NCI-H69 (cell line): Measurements from ENCODE around the gene NR2C2AP.
A peak's percentile ranks its signal among the peaks of the same experiment; 100 is the strongest.

Experiments used
- DNase-seq: peaks from one replicate; lab custom pipeline; 2025; lab: John Stamatoyannopoulos, UW

The NR2C2AP gene

GRCh38 chr19:19214892-19215291 lies 11.7 kb upstream of the NR2C2AP start:
- no peak for DNase-seq

GRCh38 chr19:19214159-19214490 lies 10.9 kb upstream of the NR2C2AP start:
- peak; percentile 79 for DNase-seq

GRCh38 chr19:19213426-19214158 lies 10.4 kb upstream of the NR2C2AP start:
- DNase-seq: no peak

- DNase-seq: no peak
These were observed 9.7 kb upstream of the NR2C2AP start for GRCh38 chr19:19212916-19213315.

GRCh38 chr19:19211499-19212420 lies 8.5 kb upstream of the NR2C2AP start, which contains the start of gene NCAN:
Gene NCAN (plus strand): TSS chr19:19211958. CDS start chr19:19216954, 4,996 bp downstream.
- peak; percentile 73 for DNase-seq

- peak; percentile 52 for DNase-seq
These were observed 6.2 kb upstream of the NR2C2AP start for GRCh38 chr19:19209372-19209771.

- DNase-seq: no peak
These were observed 4.7 kb upstream of the NR2C2AP start for GRCh38 chr19:19207637-19208572.

- DNase-seq: no peak
These were observed 3.7 kb upstream of the NR2C2AP start for GRCh38 chr19:19206938-19207337.

GRCh38 chr19:19205416-19206410 lies 2.5 kb upstream of the NR2C2AP start:
- peak; percentile 37 for DNase-seq

- DNase-seq: no peak
These were observed 967 bp upstream of the NR2C2AP start for GRCh38 chr19:19204181-19204580.

GRCh38 chr19:19202707-19203011 lies 555 bp downstream of the NR2C2AP start:
- DNase-seq: peak; percentile 54

- DNase-seq: no peak
These were observed 1.2 kb downstream of the NR2C2AP start for GRCh38 chr19:19201697-19202630.

GRCh38 chr19:19193926-19194325 lies 9.3 kb downstream of the NR2C2AP start:
- DNase-seq: no peak

- no peak for DNase-seq
These were observed 10.2 kb downstream of the NR2C2AP start for GRCh38 chr19:19192910-19193423.

GRCh38 chr19:19192078-19192882 lies 10.9 kb downstream of the NR2C2AP start, which contains the start of the genes BORCS8 and RFXANK:
Gene BORCS8 (minus strand): TSS chr19:19192152. CDS start chr19:19192117, 35 bp downstream.
Gene RFXANK (plus strand): TSS chr19:19192258. CDS start chr19:19193947, 1,689 bp downstream.
- peak; percentile 100 for DNase-seq

GRCh38 chr19:19191768-19192077 lies 11.5 kb downstream of the NR2C2AP start:
- DNase-seq: no peak

- DNase-seq: no peak
These were observed 16.5 kb downstream of the NR2C2AP start for GRCh38 chr19:19186742-19187141.
